Body of pancreas (tissue), 4 donors: ENCODE data around the gene KLC3. TPM values are rescaled to one million over a fixed set of nuclear protein-coding genes. Genes with fewer than 3 reads are reported as not detected.
"Not testable (repeated sequence)": the region's sequence is repeated elsewhere in the genome, so short reads cannot be mapped to it uniquely, and the experiment has no call there.

Experiments
- ATAC-seq: fragments of 150-250 bp; one replicate; pipeline ENCODE4 v1.9.1; 2016
- DNase-seq, 4 donors: peaks; one replicate each; pipeline ENCODE4 v3.0.0-alpha.2; 2019
- H3K27ac ChIP-seq, 4 donors: fragments of 200-600 bp; sonication (generic); 1 replicate in 3 of 4; 2 replicates in 1 of 4; pipeline versions ENCODE4 v1.5.1 to v1.6.1; 2016 to 2019; ENCODE audit warnings: mild to moderate bottlenecking in 1 of 4, mixed read lengths in 1 of 4, moderate library complexity in 1 of 4
- H3K27me3 ChIP-seq, 2 donors: fragments of 200-600 bp; sonication (generic); one replicate each; pipeline ENCODE4 v1.6.0; 2016; ENCODE audit warnings: mild to moderate bottlenecking in 1 of 2
- H3K36me3 ChIP-seq, 2 donors: fragments of 200-600 bp; sonication (generic); replicated peaks in 1 of 2; 2 replicates each; pipeline ENCODE4 v1.5.1; 2016; ENCODE audit warnings: low read depth in 2 of 2; ENCODE audit not compliant: insufficient read depth in 1 of 2
- H3K4me1 ChIP-seq: fragments of 200-600 bp; sonication (generic); one replicate; pipeline ENCODE4 v1.6.0; 2016
- H3K4me3 ChIP-seq, 2 donors: fragments of 200-600 bp; sonication (generic); 1 replicate in 1 of 2; 2 replicates in 1 of 2; pipeline ENCODE4 v1.5.1; 2016 to 2019
- H3K9me3 ChIP-seq, 3 donors: fragments of 200-600 bp; sonication (generic); 1 replicate in 2 of 3; 2 replicates in 1 of 3; pipeline ENCODE4 v1.5.1; 2016
- POLR2A ChIP-seq, 3 donors: fragments of 450-650 bp; IDR thresholded peaks; one replicate each; pipeline ENCODE4 v1.6.1; 2016; ENCODE audit warnings: antibody characterized with exemption in 3 of 3, mild to moderate bottlenecking in 2 of 3
- WGBS, 2 donors: methylation state at CpG; one replicate each; pipeline ENCODE4 v1.1.5; 2017; 5-methylcytosine and 5-hydroxymethylcytosine counted together
- intact Hi-C: fragments of 100-400 bp; cut with DNase I; formaldehyde crosslinking; loops from one replicate; pipeline ENCODE4 v1.15.1; 2023
- total RNA-seq, 2 donors: library from RNA; depleted of rRNA; stranded (reverse); fragments of >200 nt; gene quantifications; one replicate each; pipeline ENCODE4 v1.1.0, GENCODE V29; 2016
- TF ChIP-seq, protein P1 (sequence below), 7 experiments: fragments of 450-650 bp in 4 of 7; fragments of 200-600 bp in 3 of 7; sonication (generic) in 3 of 7; IDR thresholded peaks; one replicate each; pipeline ENCODE4 v1.5.1; 2016 to 2019; ENCODE audit warnings: antibody characterized with exemption in 7 of 7

The KLC3 gene
- total RNA-seq, 2 donors from 2014 or later = 1.3 to 11.7 TPM

DNA sequence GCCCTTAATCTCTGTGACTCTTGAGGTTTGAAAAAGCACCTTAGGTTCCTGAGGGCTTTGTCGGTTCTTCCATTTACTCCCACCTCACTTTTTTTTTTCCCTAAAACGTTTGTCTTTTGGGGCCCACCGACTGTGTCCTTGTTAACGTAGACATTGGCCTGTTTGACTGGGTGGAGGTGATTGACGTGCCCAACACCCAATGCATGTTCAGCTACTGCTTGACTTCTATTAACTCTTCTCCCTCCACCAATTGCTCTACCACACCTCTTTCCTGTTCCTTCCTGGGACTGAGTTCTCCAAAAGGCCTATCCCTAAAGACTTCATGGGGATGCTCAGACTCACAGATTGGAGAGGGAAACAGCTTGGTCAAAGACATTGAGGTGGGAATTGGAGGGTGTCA is 35.1 kb upstream of the KLC3 start:
- intact Hi-C loops = no loop called here
- no peak for DNase-seq
- H3K27ac ChIP-seq = no peak overlapping the region
- WGBS, 2 donors = 11 to 17% methylated on average over 5 of the region's 5 CpGs
- H3K9me3 ChIP-seq = no peaks in the 10 kb centered on the region
- TF ChIP-seq POLR2A (IDR thresholded peaks at IDR 0.05) = no peak
- TF ChIP-seq, protein P1, sequence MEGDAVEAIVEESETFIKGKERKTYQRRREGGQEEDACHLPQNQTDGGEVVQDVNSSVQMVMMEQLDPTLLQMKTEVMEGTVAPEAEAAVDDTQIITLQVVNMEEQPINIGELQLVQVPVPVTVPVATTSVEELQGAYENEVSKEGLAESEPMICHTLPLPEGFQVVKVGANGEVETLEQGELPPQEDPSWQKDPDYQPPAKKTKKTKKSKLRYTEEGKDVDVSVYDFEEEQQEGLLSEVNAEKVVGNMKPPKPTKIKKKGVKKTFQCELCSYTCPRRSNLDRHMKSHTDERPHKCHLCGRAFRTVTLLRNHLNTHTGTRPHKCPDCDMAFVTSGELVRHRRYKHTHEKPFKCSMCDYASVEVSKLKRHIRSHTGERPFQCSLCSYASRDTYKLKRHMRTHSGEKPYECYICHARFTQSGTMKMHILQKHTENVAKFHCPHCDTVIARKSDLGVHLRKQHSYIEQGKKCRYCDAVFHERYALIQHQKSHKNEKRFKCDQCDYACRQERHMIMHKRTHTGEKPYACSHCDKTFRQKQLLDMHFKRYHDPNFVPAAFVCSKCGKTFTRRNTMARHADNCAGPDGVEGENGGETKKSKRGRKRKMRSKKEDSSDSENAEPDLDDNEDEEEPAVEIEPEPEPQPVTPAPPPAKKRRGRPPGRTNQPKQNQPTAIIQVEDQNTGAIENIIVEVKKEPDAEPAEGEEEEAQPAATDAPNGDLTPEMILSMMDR (IDR thresholded peaks at IDR 0.05) = no peak
- H3K27me3 ChIP-seq = no peaks in the 10 kb centered on the region
- no peak overlapping the region for H3K4me3 ChIP-seq
- H3K36me3 ChIP-seq = no peaks in the 10 kb centered on the region
- ATAC-seq = no peak
- H3K4me1 ChIP-seq = no peaks in the 10 kb centered on the region

DNA sequence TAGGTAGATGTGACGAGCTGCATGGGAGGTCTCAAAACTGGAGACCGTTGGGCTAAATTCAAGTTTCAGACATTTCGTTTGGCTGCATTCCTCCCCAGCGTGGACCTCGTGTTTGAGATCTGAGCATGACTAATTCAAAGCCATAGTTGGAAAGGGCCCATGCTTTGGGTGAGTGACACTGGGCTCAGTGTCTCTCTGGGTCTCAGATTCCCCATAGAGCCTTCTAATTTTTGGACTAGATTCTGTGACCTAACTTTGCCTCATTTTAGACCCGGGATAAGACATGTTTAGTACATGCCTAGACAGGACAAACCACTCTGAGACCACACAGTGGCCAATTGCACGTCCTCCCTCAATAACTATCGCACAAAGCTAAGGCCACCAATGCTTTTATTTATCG is 34.5 kb upstream of the KLC3 start:
- DNase-seq (no peak), ATAC-seq (no peak)
- Histone ChIP-seq H3K27me3 (no peaks in the 10 kb centered on the region), H3K27ac (no peak overlapping the region), H3K9me3 (no peaks in the 10 kb centered on the region), H3K36me3 (no peaks in the 10 kb centered on the region), H3K4me1 (no peaks in the 10 kb centered on the region), H3K4me3 (no peak overlapping the region)
- 42 to 49% methylated on average over 9 of the region's 9 CpGs for WGBS, 2 donors
- intact Hi-C loops = no loop called here
- TF ChIP-seq POLR2A (IDR thresholded peaks at IDR 0.05) = no peak
- TF ChIP-seq, protein P1 (IDR thresholded peaks at IDR 0.05) = no peak

DNA sequence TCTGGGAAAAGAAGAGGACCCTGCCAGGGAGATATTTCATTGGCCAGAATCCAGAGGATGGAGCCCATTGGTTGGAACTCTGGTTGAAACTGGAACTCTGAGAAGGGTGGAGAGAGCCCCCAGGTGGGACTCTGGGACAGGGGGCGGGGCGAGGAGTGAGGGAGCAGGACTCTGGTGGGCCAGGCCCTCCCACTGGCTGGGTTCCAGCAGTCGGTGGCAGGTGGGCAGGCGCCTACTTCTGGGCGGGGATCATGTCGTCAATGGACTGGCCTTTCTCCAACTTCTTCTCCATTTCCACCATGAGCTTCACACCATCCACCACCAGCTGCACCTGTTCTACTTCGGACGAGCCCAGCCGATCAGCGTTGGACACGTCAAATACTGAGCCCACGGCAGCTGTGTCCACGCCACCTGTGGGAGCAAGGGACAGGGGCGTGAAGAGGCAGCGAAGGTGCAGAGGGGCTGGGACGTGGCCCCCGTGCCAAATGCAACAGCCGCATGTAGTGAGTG is 34.0 kb upstream of the KLC3 start:
- Histone ChIP-seq H3K27ac (no peak overlapping the region), H3K9me3 (no peaks in the 10 kb centered on the region), H3K4me1 (no peaks in the 10 kb centered on the region), H3K36me3 (no peaks in the 10 kb centered on the region), H3K27me3 (no peaks in the 10 kb centered on the region), H3K4me3 (no peak overlapping the region)
- 44 to 78% methylated on average over 12 to 18 of the region's 18 CpGs for WGBS, 2 donors
- DNase-seq = no peak
- ATAC-seq = no peak
- intact Hi-C loops = no loop called here
- TF ChIP-seq, protein P1 (IDR thresholded peaks at IDR 0.05) = no peak
- no peak for TF ChIP-seq POLR2A (IDR thresholded peaks at IDR 0.05)

DNA sequence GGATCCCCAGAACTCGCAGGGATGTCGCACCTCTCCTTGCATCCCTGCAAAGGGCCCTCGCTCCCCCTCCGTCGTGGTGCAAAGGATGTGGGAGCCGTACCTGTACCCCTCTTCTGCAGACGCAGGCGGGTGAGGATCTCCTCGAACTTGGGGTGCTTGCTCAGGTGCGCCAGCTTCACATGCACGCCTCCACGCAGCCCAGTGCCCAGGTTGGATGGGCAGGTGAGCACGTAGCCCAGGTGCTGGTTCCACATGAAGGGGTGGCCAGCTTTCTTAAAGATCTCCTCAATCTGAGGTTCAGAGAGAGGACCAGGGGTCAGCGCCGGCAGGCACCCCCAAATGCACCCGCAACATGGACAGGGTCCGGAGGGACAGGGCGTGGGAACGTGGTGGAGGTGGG is 33.2 kb upstream of the KLC3 start:
- no peak for ATAC-seq
- no peak overlapping the region for H3K4me3 ChIP-seq

DNA sequence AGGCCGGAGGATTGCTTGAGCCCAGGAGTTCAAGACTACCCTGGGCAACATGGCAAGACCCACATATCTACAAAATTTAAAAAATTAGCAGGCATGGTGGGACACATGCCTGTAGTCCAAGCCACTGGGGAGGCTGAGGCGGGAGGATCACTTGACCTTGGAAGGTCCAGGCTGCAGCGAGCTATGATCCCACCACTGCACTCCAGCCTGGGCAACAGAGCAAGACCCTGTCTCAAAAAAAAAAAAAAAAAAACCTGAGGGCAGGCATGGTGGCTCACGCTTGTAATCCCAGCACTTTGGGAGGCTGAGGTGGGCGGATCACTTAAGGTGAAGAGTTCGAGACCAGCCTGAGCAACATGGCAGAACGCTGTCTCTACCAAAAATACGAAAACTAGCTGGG is 31.2 kb upstream of the KLC3 start:
- ATAC-seq = not testable (repeated sequence)
- WGBS, 2 donors = 90 to 93% methylated on average over 8 of the region's 8 CpGs

More for the DNA sequence above, 33.2 kb upstream of the KLC3 start:
- H3K36me3 ChIP-seq = no peaks in the 10 kb centered on the region
- no peak for TF ChIP-seq POLR2A (IDR thresholded peaks at IDR 0.05)
- TF ChIP-seq, protein P1 (IDR thresholded peaks at IDR 0.05) = no peak
- H3K4me1 ChIP-seq = no peaks in the 10 kb centered on the region
- H3K27ac ChIP-seq = no peak overlapping the region
- intact Hi-C loops = no loop called here
- no peak for DNase-seq
- 83 to 87% methylated on average over 17 to 19 of the region's 19 CpGs for WGBS, 2 donors
- no peaks in the 10 kb centered on the region for H3K9me3 ChIP-seq
- H3K27me3 ChIP-seq = no peaks in the 10 kb centered on the region

More for the DNA sequence above, 31.2 kb upstream of the KLC3 start:
- H3K4me1 ChIP-seq, H3K4me3 ChIP-seq, H3K36me3 ChIP-seq, intact Hi-C loops, H3K27me3 ChIP-seq, H3K27ac ChIP-seq, H3K9me3 ChIP-seq, DNase-seq: not testable (repeated sequence)
